GM18909 (cell line): Measurements from ENCODE around the gene SF1.

ENCODE experiments used
- ATAC-seq: cut with Tn5 transposase; IDR thresholded peaks from one replicate; pipeline ENCODE4 v1.9.1; 2021; ENCODE audit warnings: mild to moderate bottlenecking; ENCODE audit not compliant: unreplicated experiment, poor library complexity

SF1 gene

GRCh38 chr11:64715756-64716472, 62.4 kb downstream of the SF1 start:
- ATAC-seq, result no peak

GRCh38 chr11:64715110-64715509, 63.2 kb downstream of the SF1 start:
- no peak for ATAC-seq

- ATAC-seq, result no peak
Measured at GRCh38 chr11:64714666-64715065, 63.7 kb downstream of the SF1 start.
